ENCODE data around the gene COL6A1.

DNA sequence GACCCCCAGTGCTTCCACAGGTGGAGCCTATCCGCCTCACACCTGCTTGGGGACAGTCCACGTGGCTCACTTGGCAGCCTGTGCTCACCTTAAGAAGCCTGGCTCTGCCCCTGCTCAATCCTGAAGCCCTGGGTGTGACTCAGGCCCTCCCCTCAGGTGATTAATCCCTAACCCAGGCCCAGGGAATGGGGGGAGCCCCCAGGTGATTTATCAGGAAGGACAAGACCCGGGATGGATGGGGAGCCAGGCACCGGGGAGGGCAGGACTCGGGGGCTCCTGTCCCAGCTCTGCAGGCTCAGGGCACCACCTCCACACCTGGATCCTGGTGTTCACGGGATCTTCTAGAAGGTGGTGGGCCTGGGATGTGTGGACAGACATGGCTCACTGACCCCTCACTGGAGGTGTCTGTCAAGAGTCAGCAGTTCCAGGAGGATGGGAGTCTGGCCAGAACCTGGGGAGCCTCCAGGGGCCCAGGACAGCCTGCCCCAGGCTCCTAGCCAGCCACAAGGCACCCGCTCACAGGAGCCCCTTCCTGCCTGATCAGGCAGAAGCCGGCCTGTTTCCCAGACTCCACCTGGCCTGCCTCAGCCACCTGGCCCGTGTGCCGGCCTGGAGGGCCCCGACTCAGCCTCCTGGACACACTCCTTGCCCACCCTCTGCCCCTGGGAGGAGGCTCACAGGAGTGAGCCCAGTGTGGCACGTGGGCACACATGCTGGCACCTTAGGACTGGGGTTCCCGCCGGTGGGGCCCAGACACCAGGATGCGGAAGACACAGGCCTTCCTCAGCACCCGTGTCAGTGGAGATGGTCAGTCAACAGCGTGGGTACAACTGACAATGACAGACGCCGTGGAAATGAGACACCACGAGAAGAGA lies 38.6 kb upstream of the COL6A1 start:
- TF ChIP-seq, protein P1, sequence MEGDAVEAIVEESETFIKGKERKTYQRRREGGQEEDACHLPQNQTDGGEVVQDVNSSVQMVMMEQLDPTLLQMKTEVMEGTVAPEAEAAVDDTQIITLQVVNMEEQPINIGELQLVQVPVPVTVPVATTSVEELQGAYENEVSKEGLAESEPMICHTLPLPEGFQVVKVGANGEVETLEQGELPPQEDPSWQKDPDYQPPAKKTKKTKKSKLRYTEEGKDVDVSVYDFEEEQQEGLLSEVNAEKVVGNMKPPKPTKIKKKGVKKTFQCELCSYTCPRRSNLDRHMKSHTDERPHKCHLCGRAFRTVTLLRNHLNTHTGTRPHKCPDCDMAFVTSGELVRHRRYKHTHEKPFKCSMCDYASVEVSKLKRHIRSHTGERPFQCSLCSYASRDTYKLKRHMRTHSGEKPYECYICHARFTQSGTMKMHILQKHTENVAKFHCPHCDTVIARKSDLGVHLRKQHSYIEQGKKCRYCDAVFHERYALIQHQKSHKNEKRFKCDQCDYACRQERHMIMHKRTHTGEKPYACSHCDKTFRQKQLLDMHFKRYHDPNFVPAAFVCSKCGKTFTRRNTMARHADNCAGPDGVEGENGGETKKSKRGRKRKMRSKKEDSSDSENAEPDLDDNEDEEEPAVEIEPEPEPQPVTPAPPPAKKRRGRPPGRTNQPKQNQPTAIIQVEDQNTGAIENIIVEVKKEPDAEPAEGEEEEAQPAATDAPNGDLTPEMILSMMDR (IDR thresholded peaks at IDR 0.05) = no peak
- TF ChIP-seq NPAS2 (CRISPR knock-in tag; IDR thresholded peaks at IDR 0.05; ENCODE audit: borderline replicate concordance) = no peak
- TF ChIP-seq, protein P2, sequence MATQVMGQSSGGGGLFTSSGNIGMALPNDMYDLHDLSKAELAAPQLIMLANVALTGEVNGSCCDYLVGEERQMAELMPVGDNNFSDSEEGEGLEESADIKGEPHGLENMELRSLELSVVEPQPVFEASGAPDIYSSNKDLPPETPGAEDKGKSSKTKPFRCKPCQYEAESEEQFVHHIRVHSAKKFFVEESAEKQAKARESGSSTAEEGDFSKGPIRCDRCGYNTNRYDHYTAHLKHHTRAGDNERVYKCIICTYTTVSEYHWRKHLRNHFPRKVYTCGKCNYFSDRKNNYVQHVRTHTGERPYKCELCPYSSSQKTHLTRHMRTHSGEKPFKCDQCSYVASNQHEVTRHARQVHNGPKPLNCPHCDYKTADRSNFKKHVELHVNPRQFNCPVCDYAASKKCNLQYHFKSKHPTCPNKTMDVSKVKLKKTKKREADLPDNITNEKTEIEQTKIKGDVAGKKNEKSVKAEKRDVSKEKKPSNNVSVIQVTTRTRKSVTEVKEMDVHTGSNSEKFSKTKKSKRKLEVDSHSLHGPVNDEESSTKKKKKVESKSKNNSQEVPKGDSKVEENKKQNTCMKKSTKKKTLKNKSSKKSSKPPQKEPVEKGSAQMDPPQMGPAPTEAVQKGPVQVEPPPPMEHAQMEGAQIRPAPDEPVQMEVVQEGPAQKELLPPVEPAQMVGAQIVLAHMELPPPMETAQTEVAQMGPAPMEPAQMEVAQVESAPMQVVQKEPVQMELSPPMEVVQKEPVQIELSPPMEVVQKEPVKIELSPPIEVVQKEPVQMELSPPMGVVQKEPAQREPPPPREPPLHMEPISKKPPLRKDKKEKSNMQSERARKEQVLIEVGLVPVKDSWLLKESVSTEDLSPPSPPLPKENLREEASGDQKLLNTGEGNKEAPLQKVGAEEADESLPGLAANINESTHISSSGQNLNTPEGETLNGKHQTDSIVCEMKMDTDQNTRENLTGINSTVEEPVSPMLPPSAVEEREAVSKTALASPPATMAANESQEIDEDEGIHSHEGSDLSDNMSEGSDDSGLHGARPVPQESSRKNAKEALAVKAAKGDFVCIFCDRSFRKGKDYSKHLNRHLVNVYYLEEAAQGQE (IDR thresholded peaks at IDR 0.05) = no peak
- no peak for TF ChIP-seq SMC3 (IDR thresholded peaks at IDR 0.05)
- TF ChIP-seq KDM1A (IDR thresholded peaks at IDR 0.05; ENCODE audit: low read depth) = no peak
- no peak for TF ChIP-seq RFX5 (IDR thresholded peaks at IDR 0.05)
- TF ChIP-seq MAFK (IDR thresholded peaks at IDR 0.05; ENCODE audit: partially characterized antibody) = no peak

Measured in A549 (cell line).